Neutrophil (primary cell): Measurements from ENCODE around the gene UBXN11.
A peak's percentile ranks its signal among the peaks of the same experiment; 100 is the strongest.
"Not testable (repeated sequence)": the region's sequence is repeated elsewhere in the genome, so short reads cannot be mapped to it uniquely, and the experiment has no call there.

Experiments
- H3K27ac ChIP-seq: fragments of 200-600 bp; sonication (generic); 2 replicates; pipeline ENCODE4 v1.5.1; 2016; ENCODE audit warnings: mild to moderate bottlenecking, moderate library complexity
- H3K27me3 ChIP-seq: fragments of 200-600 bp; sonication (generic); 2 replicates; pipeline ENCODE4 v1.6.0; 2016; ENCODE audit warnings: mild to moderate bottlenecking
- H3K36me3 ChIP-seq: fragments of 200-600 bp; sonication (generic); 2 replicates; pipeline ENCODE4 v1.5.1; 2017
- H3K4me1 ChIP-seq, 2 experiments: fragments of 200-600 bp in 1 of 2; sonication (generic) in 1 of 2; 1 replicate in 1 of 2; 2 replicates in 1 of 2; pipeline versions ENCODE4 v1.5.1 to v1.6.1; 2013 to 2016; ENCODE audit warnings: low read depth in 1 of 2, low read length in 1 of 2, mild to moderate bottlenecking in 1 of 2, moderate library complexity in 1 of 2; ENCODE audit not compliant: control insufficient read depth in 1 of 2, insufficient read depth in 1 of 2
- H3K4me3 ChIP-seq, 2 experiments: fragments of 200-600 bp in 1 of 2; sonication (generic) in 1 of 2; 1 replicate in 1 of 2; 2 replicates in 1 of 2; pipeline ENCODE4 v1.5.1; 2013 to 2016; ENCODE audit warnings: low read depth in 1 of 2, low read length in 1 of 2, mild to moderate bottlenecking in 1 of 2, moderate library complexity in 1 of 2
- H3K9me3 ChIP-seq: fragments of 200-600 bp; sonication (generic); 2 replicates; pipeline ENCODE4 v1.5.1; 2016
- CTCF ChIP-seq: fragments of 200-600 bp; sonication (generic); IDR thresholded peaks from 2 replicates; pipeline ENCODE4 v1.5.1; 2016; ENCODE audit warnings: antibody characterized with exemption

The UBXN11 gene

GRCh38 chr1:26336477-26337205, 30.2 kb upstream of the UBXN11 start:
- Histone ChIP-seq H3K4me1 (peaks cover 41 to 42% of the 10 kb centered on the region in 2 experiments), H3K27ac (peak overlapping the region; percentile 71), H3K9me3 (no peaks in the 10 kb centered on the region), H3K36me3 (peaks cover under 1% of the 10 kb centered on the region), H3K27me3 (peaks cover 25% of the 10 kb centered on the region), H3K4me3 (peak overlapping the region; percentile 79 to 81)
- no peak for TF ChIP-seq CTCF

GRCh38 chr1:26335774-26336476, 29.5 kb upstream of the UBXN11 start:
- peak overlapping the region; percentile 79 to 81 for H3K4me3 ChIP-seq
- H3K27ac ChIP-seq = peak overlapping the region; percentile 71
- H3K36me3 ChIP-seq = peaks cover 7% of the 10 kb centered on the region
- H3K9me3 ChIP-seq = no peaks in the 10 kb centered on the region
- peaks cover 41 to 42% of the 10 kb centered on the region in 2 experiments for H3K4me1 ChIP-seq
- H3K27me3 ChIP-seq = peaks cover 25% of the 10 kb centered on the region
- TF ChIP-seq CTCF = no peak

- H3K4me3 ChIP-seq, H3K9me3 ChIP-seq: not testable (repeated sequence)
- peaks cover 41 to 42% of the 10 kb centered on the region in 2 experiments for H3K4me1 ChIP-seq
- peak overlapping the region; percentile 54 for H3K27ac ChIP-seq
- H3K27me3 ChIP-seq = peaks cover 18% of the 10 kb centered on the region
- peaks cover 27% of the 10 kb centered on the region for H3K36me3 ChIP-seq
Observed at GRCh38 chr1:26333312-26333711, 26.9 kb upstream of the UBXN11 start.

GRCh38 chr1:26330276-26330675, 23.8 kb upstream of the UBXN11 start:
- Histone ChIP-seq H3K4me3 (no peak overlapping the region), H3K4me1 (peaks cover 24 to 26% of the 10 kb centered on the region in 2 experiments), H3K27ac (no peak overlapping the region), H3K9me3 (no peaks in the 10 kb centered on the region), H3K27me3 (no peaks in the 10 kb centered on the region), H3K36me3 (peaks cover 54% of the 10 kb centered on the region)
- TF ChIP-seq CTCF = no peak

GRCh38 chr1:26329380-26329779, 22.9 kb upstream of the UBXN11 start:
- Histone ChIP-seq H3K36me3 (peaks cover 63% of the 10 kb centered on the region), H3K4me1 (peaks cover 15 to 17% of the 10 kb centered on the region in 2 experiments)
- H3K9me3 ChIP-seq, H3K27me3 ChIP-seq, H3K27ac ChIP-seq, H3K4me3 ChIP-seq: not testable (repeated sequence)

GRCh38 chr1:26328597-26328996, 22.2 kb upstream of the UBXN11 start:
- no peak overlapping the region for H3K4me3 ChIP-seq
- H3K27me3 ChIP-seq = no peaks in the 10 kb centered on the region
- no peak for TF ChIP-seq CTCF
- no peaks in the 10 kb centered on the region for H3K9me3 ChIP-seq
- H3K27ac ChIP-seq = no peak overlapping the region
- peaks cover 7 to 9% of the 10 kb centered on the region in 2 experiments for H3K4me1 ChIP-seq
- peaks cover 71% of the 10 kb centered on the region for H3K36me3 ChIP-seq
